HG02571 (cell line): ENCODE results near the gene MARCHF6.

Experiments used
- ATAC-seq: cut with Tn5 transposase; IDR thresholded peaks from one replicate; pipeline ENCODE4 v1.9.1; 2021; ENCODE audit warnings: mild to moderate bottlenecking, moderate library complexity; ENCODE audit not compliant: unreplicated experiment

MARCHF6 gene, protein sequence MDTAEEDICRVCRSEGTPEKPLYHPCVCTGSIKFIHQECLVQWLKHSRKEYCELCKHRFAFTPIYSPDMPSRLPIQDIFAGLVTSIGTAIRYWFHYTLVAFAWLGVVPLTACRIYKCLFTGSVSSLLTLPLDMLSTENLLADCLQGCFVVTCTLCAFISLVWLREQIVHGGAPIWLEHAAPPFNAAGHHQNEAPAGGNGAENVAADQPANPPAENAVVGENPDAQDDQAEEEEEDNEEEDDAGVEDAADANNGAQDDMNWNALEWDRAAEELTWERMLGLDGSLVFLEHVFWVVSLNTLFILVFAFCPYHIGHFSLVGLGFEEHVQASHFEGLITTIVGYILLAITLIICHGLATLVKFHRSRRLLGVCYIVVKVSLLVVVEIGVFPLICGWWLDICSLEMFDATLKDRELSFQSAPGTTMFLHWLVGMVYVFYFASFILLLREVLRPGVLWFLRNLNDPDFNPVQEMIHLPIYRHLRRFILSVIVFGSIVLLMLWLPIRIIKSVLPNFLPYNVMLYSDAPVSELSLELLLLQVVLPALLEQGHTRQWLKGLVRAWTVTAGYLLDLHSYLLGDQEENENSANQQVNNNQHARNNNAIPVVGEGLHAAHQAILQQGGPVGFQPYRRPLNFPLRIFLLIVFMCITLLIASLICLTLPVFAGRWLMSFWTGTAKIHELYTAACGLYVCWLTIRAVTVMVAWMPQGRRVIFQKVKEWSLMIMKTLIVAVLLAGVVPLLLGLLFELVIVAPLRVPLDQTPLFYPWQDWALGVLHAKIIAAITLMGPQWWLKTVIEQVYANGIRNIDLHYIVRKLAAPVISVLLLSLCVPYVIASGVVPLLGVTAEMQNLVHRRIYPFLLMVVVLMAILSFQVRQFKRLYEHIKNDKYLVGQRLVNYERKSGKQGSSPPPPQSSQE

DNA sequence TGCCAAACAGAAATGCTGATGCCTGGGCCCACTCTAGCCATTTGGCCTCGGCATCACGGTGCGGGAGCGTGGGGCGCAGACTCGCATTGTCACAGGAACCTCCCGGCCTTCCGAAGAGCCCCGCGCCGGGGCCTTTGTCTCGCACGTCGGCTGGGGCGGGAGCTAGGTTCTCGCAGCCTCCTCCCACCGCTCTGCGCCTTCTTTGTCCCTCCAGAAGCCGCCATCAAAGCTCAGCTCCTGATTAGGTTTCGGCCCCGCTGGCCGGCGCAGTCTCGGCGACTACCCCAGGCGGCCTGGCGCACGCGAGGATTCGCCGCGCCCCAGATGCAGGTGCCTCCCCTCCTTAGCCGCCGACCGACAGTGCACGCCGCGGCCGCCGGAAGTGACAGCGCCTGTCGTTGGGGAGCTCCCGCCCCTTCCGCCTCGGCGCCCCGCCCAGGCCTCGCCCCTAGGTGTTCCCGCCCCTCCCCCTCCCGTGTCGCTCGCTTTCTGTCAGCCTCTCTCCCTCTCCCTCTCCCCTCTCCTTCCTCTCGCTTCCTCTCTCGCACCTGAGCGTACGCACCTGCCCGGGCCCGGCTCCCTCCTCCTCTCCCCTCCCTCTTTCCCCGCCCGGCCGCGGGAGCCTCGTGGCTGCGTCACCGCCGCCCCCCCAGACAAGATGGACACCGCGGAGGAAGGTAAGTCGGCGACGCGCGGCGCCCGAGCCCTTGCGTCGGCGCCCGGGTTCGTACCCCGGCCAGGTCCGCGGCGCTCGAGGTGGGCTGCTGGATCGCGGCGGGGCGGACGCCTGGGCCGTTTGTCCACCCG, at the start of gene MARCHF6:
TSS of gene MARCHF6 (plus strand) at position 455 of the 807 bp plus-strand sequence. CDS start at position 659, 204 bp downstream.
- peak; percentile 86 for ATAC-seq

DNA sequence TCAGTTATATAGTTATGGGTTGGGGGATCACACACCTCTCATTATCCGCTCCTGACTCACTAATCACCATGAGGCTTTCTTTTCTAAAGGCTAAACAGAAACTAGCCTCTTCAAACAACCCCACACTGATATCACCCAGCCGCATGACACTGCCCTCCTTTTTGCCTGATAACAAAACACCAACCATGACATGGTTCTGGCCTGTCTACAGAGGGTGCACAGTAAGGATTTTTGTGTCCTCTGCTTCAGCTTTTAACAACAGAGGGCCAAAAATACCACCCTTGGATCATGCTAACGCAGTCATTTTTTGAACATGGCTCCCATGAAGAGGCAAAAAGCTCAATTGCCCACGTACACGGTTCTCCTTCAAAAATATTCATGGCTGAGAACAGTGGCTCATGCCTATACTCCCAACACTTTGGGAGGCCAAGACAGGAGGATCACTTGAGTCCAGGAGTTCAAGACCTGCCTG, 49.8 kb upstream of the MARCHF6 start:
- ATAC-seq: no peak

DNA sequence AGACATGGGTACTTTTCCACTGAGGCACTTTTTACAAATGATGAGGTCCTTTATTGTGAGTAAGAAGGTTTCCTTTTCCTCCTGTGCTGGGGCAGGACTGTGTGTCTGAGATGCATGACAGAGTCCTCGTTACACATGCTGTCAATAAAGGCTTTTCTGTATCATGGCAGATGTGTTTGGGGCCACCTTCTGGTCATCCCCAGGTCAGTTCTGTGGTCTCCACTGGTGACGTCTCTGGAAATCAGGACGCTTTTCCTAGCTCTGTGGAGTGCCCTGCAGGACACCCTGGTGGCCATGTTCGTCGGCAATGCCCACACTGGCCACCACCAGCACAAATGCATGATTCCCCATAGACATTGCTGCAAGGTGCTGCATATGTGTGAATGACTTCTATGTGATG, 48.6 kb upstream of the MARCHF6 start:
- no peak for ATAC-seq

DNA sequence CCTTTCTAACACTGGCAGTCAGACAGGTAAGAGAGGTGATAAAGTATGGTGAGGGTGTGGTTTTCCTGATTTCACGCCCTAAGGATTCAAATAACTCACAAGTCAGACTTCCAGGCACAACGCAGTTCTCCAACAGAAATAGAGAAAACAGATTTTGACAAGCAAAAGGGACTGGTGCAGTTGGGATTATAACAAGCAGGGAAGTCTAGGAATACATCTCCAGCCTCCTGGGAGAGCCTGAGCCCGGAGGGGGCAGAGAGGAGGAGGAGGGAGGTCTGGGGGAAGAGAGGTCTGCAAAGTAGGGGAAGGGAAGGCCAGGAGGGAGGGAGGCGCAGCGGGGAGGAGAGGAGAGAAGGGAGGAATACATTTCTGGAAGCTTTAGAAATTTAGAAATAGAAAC, 47.4 kb upstream of the MARCHF6 start:
- no peak for ATAC-seq

DNA sequence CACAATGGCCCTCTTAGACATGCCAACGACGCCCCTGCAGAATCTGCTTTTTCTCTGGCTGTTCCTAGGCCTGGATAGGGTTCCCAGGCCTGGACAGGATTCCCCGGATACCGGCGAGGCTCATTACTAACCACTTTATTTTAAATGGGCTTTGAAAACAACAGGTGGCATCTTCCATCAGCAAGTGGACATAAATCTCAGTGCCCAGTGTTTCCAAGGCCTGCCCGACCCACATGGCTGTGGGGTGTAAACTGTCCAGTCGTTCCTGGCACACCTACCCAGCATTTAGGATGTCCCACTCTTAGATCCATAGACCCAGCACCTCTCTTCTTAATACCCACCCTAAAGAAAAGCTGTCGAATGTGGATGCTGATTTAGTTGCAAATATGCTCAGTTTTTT, 46.7 kb upstream of the MARCHF6 start:
- ATAC-seq: no peak

DNA sequence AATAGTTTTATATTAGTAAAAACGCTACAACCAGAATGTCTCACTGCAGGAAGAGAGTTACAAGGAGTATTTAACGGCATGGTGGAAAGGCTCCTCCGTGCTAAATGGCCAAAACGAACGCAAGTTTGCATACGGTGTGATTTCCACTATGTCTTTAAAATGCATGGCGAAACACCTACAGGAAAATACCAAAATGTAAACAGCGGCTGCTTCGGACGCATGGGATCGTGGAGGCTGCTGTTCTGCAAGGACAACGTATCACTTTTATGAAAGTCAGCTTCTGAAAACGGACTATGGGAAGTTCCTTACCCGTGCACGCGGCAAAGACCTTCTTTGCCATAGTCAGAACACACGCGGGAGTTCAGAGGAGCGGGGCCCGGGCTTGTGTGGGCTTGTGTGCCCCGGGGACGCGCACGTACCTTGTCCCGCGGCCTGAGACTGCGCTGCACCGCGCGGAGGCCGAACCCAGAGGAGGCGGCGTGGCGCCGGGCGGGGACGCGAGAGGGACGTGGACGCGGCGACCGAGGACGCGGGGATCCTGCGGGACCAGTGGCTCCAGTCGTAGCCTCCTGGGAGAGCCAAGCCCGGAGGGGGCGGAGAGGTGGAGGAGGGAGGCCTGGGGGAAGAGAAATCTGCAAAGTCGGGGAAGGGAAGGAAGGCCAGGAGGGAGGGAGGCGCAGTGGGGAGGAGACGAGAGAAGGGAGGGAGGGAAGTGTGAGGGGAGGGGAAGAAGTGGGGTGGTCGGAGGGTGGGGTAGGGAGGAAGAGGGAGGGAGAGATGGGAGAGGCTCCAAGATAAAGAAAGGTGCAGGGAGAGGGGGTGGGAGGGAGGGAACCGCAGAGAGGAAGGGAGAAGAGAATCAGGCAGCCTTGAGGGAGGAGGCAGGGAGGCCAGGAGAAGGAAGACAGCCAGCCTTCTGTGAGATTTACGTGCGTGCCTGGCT, 46.0 kb upstream of the MARCHF6 start, which contains the start of gene CMBL:
TSS of gene CMBL (minus strand) at position 697 of the 943 bp plus-strand sequence. CDS start 17,140 bp downstream, outside the sequence.
- ATAC-seq: peak; percentile 63

DNA sequence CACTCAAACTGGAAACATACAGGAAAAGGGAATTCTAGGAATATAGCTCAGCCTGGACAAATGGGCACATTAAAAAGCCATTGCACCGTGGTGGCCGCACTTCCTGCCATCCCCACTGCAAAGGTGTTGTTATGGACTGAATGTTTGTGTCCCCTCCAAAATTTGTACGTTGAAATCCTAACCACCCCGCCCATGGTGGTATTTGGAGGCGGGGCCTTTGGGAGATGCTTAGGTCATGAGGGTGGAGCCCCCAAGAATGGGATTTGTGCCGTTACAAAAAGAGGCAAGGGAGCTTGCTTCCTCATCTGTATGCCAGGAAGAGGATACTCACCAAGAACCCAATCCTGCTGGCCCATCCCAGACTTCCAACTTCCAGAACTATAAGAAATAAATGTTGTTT, 44.7 kb upstream of the MARCHF6 start:
- no peak for ATAC-seq

DNA sequence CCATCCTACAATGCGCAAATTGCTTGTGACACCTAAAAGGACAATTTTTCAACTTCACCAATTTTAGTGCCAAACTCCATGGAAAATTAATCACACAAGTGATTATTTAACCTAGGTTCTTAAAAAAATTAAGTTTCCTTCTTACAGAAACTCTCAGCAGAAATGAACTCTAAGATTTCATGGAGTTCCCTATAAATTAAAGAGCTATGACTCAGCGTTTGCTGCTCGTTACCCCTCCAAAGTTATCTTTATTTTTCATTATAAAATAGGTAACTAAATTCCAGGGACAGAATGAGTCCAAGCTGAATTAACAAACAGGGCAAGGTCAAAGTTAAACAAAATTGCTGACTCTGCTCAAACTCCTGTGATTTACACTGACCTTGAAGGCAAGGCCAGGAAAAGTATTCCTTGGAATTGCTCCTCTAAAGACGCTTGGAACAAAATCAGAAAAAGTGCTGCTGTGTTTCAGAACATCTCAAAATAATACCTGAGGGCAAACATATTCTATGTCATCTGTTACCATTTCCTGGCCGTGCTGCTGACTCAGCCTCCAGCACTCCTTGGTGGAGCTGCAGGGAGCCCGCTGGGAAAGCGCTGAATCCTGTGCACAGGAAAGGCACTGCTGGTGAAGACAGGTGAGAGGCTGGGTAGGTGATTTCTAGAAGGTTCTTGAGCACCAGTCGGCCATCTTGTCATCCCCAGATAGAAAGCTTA, 43.3 kb upstream of the MARCHF6 start:
- ATAC-seq: no peak

DNA sequence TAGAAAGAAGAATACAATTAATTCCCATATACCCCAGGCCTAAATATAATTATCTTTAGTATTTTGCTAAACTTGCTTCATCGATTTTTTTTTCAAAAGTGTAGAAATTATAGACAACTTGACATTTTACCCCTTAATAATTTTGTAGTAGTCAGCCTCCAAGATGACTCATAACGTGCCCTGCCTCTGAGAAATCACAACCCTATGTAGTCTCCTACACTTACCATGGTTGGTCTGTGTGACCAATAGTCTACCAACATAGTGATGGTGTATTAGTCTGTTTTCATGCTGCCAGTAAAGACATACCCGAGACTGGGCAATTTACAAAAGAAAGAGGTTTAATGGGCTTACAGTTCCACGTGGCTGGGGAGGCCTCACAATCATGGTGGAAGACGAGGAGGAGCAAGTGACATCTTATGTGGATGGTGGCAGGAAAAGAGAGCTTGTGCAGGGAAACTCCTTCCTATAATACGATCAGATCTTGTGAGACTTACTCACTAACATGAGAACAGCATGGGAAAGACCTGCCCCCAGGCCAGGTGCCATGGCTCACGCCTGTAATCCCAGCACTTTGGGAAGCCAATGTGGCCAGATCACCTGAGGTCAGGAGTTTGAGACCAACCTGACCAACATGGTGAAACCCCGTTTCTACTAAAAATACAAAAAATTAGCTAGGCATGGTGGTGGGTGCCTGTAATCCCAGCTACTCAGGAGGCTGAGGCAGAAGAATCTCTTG, 42.5 kb upstream of the MARCHF6 start:
- peak; percentile 58 for ATAC-seq

DNA sequence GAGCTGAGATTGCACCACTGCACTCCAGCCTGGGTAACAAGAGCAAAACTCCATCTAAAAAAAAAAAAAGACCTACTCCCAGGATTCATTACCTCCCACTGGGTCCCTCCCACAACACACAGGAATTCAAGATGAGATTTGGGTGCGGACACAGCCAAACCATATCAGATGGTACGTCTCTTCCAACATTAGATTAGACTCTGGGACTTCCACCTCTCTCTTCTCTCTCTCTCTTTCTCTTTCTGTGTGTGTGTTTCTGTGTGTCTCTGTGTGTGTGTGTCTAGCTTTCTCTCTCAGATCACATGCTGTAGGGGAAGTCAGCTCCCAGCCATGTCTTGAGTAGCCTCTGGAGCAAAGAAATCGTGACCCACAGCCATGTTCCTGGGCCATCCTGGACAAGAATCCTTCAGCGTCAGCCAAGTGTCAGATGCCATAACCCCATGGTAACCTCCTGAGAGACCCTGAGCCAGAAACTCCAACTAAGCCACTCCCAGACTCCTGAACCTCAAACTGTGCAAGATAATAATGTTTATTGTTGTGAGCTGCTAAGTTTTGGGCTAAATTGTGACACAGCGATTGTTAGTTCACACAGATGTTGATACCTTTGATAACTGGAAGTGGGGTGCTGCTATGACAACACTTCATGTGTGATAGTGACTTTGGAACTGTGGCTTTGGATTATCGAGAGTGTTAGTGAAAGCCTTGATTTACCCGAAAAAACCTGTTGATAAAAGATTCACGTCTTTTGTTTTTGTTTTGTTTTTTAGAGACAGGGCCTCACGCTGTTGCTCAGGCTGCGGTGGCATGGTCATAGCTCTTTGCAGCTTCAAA, 41.7 kb upstream of the MARCHF6 start:
- ATAC-seq: no peak

DNA sequence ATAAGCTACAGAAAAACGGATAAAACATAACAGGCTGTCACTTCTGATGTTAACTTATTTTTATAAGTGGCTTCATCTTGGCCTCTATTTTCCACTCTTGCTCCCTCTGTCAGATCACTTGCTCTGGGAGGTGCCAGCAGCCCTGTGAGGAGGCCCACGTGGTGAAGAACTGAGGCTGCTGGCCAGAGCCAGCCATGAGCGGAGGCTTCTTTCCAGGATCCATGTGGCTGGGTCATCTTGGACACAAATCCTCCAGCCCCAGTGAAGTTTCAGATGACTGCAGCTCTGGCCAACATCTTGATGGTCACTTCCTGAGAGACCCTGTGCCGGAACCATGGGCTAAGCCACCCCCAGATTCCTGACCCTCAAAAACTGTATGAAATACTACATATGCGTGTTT, 38.3 kb upstream of the MARCHF6 start:
- no peak for ATAC-seq

DNA sequence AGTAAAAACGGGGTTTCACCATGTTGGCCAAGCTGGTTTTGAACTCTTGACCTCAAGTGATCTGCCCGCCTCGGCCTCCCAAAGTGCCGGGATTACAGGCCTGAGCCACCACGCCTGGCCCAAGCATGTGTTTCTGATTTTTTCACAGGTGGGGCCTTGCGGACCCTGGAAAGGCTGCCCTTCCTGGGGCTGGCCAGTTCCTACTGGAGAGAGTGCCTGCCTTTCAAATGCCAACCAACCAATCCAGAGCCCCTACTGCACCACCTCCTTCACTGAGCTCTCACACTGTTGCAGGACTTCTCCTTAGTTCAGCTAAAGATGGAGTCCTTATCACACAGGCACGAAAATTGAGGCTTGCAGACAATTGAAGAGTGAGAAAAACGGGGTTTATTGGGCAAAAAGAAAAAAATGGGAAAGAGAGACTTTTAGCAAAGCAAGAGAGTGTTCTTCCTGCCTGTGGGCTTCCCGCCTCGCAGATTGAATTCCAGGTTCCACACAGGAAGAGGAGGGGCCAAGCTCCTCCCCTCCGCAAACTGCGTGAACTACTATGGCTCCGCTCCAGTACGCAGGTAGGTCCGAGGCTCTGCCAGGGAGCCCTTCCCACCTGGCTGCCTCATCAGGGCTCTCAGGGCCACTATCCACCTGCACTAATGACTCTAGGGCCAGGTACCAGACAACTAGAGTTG, 37.5 kb upstream of the MARCHF6 start:
- ATAC-seq: no peak

DNA sequence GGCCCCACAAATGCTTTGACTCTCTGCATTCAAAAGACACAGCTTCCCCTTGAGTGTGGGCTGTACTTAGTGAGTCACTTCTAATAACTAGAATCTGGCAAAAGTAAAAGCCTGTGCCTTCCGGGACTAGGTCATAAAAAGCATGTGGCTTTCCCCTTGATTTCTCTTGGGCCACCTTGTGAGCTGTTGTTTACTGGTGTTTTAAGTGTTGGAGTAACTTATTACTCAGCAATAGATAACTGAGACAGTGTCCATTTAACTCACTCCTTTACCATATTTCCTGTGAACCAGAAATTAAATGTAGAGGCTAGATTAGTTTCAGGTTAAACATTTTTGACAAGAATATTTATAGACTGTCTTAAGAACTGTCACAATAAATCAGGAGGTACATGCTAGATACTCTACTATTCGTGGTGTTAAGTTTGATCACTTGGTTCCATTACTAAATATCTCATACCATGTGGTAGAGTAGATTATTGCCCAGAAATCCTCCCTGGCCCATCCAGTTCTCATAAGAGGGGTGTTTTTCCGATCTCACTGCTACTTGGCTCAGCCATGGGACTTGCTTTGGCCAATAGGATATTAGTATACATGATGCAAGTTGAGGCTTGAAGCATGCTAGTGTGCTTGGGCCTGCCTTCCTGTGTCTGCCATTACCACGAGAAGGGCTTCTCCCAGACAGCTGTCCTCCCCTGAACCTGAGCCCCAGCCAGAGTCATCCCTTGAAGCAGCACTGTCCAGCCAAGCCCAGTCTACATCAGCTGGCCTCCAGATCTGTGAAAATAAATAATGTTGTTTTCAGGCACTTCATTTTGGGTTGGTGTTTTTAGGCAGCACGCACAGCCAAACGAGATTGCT, 35.4 kb upstream of the MARCHF6 start:
- no peak for ATAC-seq

DNA sequence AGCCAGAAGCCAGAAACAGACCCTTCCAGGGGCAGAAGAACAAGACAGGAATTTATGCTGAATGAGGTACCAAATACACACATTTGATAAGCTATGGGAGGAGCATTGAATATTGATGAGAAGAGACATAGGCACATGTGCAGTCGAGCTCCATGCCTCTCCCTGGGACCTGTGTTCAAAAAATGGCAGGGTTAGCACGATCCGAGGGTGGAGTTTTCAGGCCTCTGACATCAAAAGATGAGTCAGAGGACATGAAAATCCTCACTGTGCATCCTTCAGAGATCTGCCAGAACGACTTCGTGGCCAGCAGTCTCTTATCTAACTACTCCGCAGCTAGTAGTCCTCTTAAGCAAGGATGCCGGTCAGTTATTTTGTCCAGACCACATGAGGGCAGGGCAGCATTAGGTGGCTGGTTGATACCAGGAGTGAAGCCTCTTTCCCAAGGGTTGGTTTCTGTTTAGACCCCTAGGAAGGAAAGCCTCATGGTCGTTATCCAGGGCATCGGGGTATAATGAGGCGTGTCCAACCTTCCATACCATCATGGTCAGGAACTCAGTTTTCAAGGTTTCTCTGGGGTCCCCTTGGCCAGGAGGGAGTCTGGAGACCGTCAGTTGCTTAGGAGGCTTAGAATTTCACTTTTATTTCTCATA, 34.2 kb upstream of the MARCHF6 start:
- ATAC-seq: no peak

DNA sequence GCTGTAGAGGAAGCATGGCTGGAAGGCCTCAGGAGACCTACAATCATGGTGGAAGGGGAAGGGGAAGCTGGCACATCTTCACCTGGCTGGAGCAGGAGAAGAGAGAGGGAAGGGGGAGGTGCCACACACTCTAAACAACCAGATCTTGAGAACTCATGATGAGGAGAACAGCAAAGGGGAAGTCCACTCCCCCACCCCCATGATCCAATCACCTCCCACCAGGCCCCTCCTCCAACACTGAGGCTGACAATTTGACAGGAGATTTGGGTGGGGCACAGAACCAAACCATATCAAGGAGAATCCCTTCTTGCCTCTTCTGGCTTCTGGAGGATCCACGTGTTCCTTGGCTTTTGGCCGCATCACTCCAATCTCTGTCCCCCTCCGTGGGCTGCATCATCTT, 32.7 kb upstream of the MARCHF6 start:
- no peak for ATAC-seq
